Panc1 (cell line): ENCODE data around the gene PIP4K2A. TPM values are rescaled to one million over a fixed set of nuclear protein-coding genes. Genes with fewer than 3 reads are reported as not detected.

Experiments used
- ATAC-seq: fragments of 200-7000 bp; cut with Tn5 transposase; 2 replicates; pipeline ENCODE4 v1.9.1; 2020; ENCODE audit warnings: mild to moderate bottlenecking, moderate library complexity
- BruUV-seq: library from RNA; stranded (reverse); fragments of 400-500 nt; replicated peaks from 2 replicates; lab custom pipeline; 2021; lab: Mats Ljungman, UMichigan
- CTCF ChIA-PET: fragments of 300-600 bp; sonication (Branson Sonifier 250); formaldehyde crosslinking; loops from one replicate; lab custom pipeline; 2022; ENCODE audit warnings: antibody characterized with exemption; lab: Charles Lee
- POLR2A ChIA-PET: fragments of 300-600 bp; sonication (Branson Sonifier 250); formaldehyde crosslinking; loops from one replicate; lab custom pipeline; 2022; ENCODE audit warnings: antibody characterized with exemption; lab: Charles Lee
- DNase-seq: peaks from one replicate; pipeline ENCODE4 v3.0.0-alpha.2; 2010; ENCODE audit warnings: low read depth, low spot score
- H3K27ac ChIP-seq: 2 replicates; pipeline ENCODE4 v1.5.1; 2011; ENCODE audit warnings: mild to moderate bottlenecking, low read length, inconsistent platforms
- H3K27me3 ChIP-seq: fragments of 200-500 bp; sonication (Bioruptor generic); 2 replicates; pipeline ENCODE4 v1.6.0; 2014; ENCODE audit warnings: low read length, inconsistent platforms; ENCODE audit not compliant: control insufficient read depth, insufficient read depth
- H3K36me3 ChIP-seq: fragments of 200-500 bp; sonication (Bioruptor generic); 2 replicates; pipeline ENCODE4 v1.5.1; 2014; ENCODE audit warnings: inconsistent platforms, mild to moderate bottlenecking, low read length, moderate library complexity; ENCODE audit not compliant: control insufficient read depth, insufficient read depth
- H3K4me1 ChIP-seq: 2 replicates; pipeline ENCODE4 v1.5.1; 2011; ENCODE audit warnings: inconsistent platforms, mild to moderate bottlenecking, low read length, moderate library complexity; ENCODE audit not compliant: control insufficient read depth, insufficient read depth
- H3K4me3 ChIP-seq, 2 experiments: 2 replicates each; pipeline ENCODE4 v1.5.1; 2011 to 2012; ENCODE audit warnings: low read depth in 2 of 2, low read length in 2 of 2, mild to moderate bottlenecking in 2 of 2, inconsistent platforms in 1 of 2, moderate library complexity in 1 of 2
- H3K9me3 ChIP-seq: fragments of 200-500 bp; sonication (Bioruptor generic); 2 replicates; pipeline ENCODE4 v1.5.1; 2014; ENCODE audit warnings: low read depth, mild to moderate bottlenecking, inconsistent platforms, low read length, moderate library complexity; ENCODE audit not compliant: control insufficient read depth, insufficient read depth
- CTCF ChIP-seq: fragments of 450-650 bp; IDR thresholded peaks from 2 replicates; pipeline ENCODE4 v1.5.1; 2017; ENCODE audit warnings: mild to moderate bottlenecking
- POLR2AphosphoS5 ChIP-seq: IDR thresholded peaks from 2 replicates; pipeline ENCODE4 v1.6.1; 2012; ENCODE audit warnings: mild to moderate bottlenecking, low read depth, low read length, moderate library complexity
- REST ChIP-seq, 2 experiments: IDR thresholded peaks; 2 replicates each; pipeline ENCODE4 v1.6.1; 2011 to 2012; ENCODE audit warnings: low read depth in 2 of 2, control low read depth in 1 of 2, low read length in 1 of 2, mild to moderate bottlenecking in 1 of 2, moderate library complexity in 1 of 2; ENCODE audit not compliant: insufficient read depth in 1 of 2
- SIN3A ChIP-seq: IDR thresholded peaks from 2 replicates; pipeline ENCODE4 v1.6.1; 2012; ENCODE audit warnings: low read depth, mild to moderate bottlenecking, low read length, moderate library complexity, borderline replicate concordance; ENCODE audit not compliant: insufficient read depth
- TCF7L2 ChIP-seq: IDR thresholded peaks from 2 replicates; pipeline ENCODE4 v1.6.1; 2011; ENCODE audit warnings: mild to moderate bottlenecking, low read depth, low read length, inconsistent platforms
- in situ Hi-C: cut with HindIII; loops from 2 replicates; pipeline ENCODE4 v1.10.0; 2016; ENCODE audit warnings: low sequenced_read_pairs, low pct_unique_long_range_greater_than_20kb
- intact Hi-C: fragments of 100-400 bp; cut with micrococcal nuclease; formaldehyde crosslinking; loops from one replicate; pipeline ENCODE4 v1.10.0; 2022; ENCODE audit not compliant: unreplicated experiment
- total RNA-seq: library from RNA; stranded (reverse); gene quantifications from one replicate; pipeline ENCODE4 v1.2.1, GENCODE V29; 2021; ENCODE audit not compliant: unreplicated experiment

Gene PIP4K2A
- total RNA-seq, 1 experiment from 2014 or later, result 25.2 TPM

- Histone ChIP-seq H3K36me3 (no peaks in the 10 kb centered on the region), H3K27me3 (no peaks in the 10 kb centered on the region), H3K9me3 (no peaks in the 10 kb centered on the region), H3K4me3 (no peak overlapping the region), H3K27ac (no peak overlapping the region), H3K4me1 (no peaks in the 10 kb centered on the region)
- in situ Hi-C loops (no loop called here), intact Hi-C loops (no loop called here)
- ATAC-seq (no peak), DNase-seq (no peak)
- TF ChIP-seq SIN3A (no peak), POLR2AphosphoS5 (no peak), REST (IDR thresholded peaks at IDR 0.05; ENCODE audit: insufficient read depth in 1 of 2, low read depth in 2 of 2, low read length in 1 of 2) (no peak), CTCF (no peak), TCF7L2 (no peak)
- CTCF ChIA-PET, result no interaction called here
- POLR2A ChIA-PET, result no interaction called here
- no TSS peak for BruUV-seq
Observed at GRCh38 chr10:22580711-22581110, 133.7 kb downstream of the PIP4K2A start.

- in situ Hi-C loops (no loop called here), intact Hi-C loops (loop anchor here (10.0 kb wide), 1 partner anchor 405 kb away; no protein-coding TSS in a partner anchor)
- Histone ChIP-seq H3K27ac (no peak overlapping the region), H3K27me3 (no peaks in the 10 kb centered on the region), H3K9me3 (no peaks in the 10 kb centered on the region), H3K4me3 (no peak overlapping the region), H3K36me3 (no peaks in the 10 kb centered on the region), H3K4me1 (no peaks in the 10 kb centered on the region)
- TF ChIP-seq SIN3A (no peak), TCF7L2 (no peak), REST (IDR thresholded peaks at IDR 0.05; ENCODE audit: insufficient read depth in 1 of 2, low read depth in 2 of 2, low read length in 1 of 2) (no peak), CTCF (no peak), POLR2AphosphoS5 (no peak)
- ATAC-seq (no peak), DNase-seq (no peak)
- ChIA-PET POLR2A (no interaction called here), CTCF (no interaction called here)
- BruUV-seq, result no TSS peak
Observed at GRCh38 chr10:22579826-22580225, 134.6 kb downstream of the PIP4K2A start.
